AG09319 (cell line): ENCODE data around the gene UNC13D.
"Not testable (repeated sequence)": the region's sequence is repeated elsewhere in the genome, so short reads cannot be mapped to it uniquely, and the experiment has no call there.

ENCODE experiments used
- DNase-seq: peaks from one replicate; pipeline ENCODE4 v3.0.0-alpha.2; 2010; ENCODE audit warnings: low read depth; ENCODE audit errors: extremely low read depth
- CTCF ChIP-seq: IDR thresholded peaks from 2 replicates; pipeline ENCODE4 v1.5.1; 2011; ENCODE audit warnings: low read depth, mild to moderate bottlenecking, inconsistent platforms, low read length, moderate library complexity

UNC13D gene

DNA sequence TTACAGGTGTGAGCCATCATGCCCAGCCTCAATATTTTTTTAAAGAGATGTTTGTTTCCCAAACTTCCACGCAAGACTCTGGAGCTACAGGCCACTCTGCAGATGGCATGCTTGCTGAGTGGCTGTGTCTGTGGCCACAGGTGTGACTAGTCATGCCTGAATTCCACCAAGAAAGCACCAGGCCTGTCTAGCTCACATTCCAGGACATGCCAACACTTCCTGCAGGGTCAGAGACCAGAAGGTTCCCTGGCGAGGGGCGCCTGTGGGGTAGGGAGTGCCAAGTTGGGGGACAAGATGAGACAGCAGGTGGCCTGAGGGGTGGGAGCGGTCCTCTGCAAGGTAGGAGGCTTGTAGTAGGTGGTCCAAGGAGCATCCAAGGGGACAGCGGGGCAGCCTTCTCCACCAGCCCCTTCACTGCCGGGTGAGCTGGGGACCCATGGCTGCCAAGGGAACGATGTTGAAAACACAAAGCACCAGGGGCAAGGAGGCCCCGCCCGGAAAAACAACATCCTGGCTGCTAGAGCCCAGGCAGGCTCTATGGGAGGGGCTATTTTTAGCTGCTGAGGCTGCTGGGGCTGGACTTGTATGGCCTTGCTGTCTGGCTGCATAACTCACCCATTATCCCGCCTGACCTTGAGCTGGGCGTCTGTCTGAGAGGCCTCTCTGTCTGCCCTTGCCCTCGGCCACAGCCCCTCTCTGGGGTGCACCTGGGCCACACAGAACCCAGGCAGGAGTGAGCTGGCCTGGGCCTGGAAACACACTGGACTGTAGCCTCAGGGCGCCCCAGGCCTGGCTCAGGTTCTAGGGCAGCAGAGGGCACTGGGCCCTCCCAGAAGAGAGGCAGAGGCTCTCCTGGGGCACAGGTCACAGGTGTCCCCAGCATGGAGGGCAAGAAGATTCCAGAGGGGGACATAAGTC lies 28.5 kb upstream of the UNC13D start:
- TF ChIP-seq CTCF, result no peak
- peak; percentile 59 for DNase-seq

GRCh38 chr17:75870228-75870627 lies 26.0 kb upstream of the UNC13D start:
- not testable (repeated sequence) for DNase-seq

GRCh38 chr17:75869282-75870141 lies 25.3 kb upstream of the UNC13D start:
- DNase-seq, result no peak
- no peak for TF ChIP-seq CTCF

- not testable (repeated sequence) for DNase-seq
Observed at GRCh38 chr17:75868730-75869281, 24.6 kb upstream of the UNC13D start.

- DNase-seq, result not testable (repeated sequence)
Observed at GRCh38 chr17:75865404-75866188, 21.4 kb upstream of the UNC13D start.

GRCh38 chr17:75864887-75865286 lies 20.7 kb upstream of the UNC13D start:
- not testable (repeated sequence) for DNase-seq

DNA sequence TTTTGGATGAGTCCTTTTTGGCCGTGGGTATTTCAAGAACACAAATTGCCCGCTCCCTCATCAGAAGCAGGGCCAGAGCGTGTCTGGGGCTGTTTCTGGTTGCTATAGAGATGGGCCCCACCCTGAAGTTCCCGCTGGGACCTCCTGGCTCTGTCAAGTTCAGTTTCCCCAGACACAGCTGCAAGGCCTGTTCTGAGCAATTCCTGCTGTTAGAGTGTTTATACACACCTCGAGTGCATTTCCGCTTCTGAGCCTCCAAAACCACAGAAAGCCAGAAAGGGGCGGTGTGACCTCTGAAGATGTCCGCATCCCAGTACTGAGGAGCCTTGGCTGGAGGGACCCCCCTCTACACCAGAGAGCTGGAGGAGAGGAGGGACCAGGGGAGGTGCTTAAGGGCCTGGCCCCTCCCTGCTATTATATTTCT lies 20.3 kb upstream of the UNC13D start:
- DNase-seq, result peak; percentile 75
- TF ChIP-seq CTCF, result no peak

DNA sequence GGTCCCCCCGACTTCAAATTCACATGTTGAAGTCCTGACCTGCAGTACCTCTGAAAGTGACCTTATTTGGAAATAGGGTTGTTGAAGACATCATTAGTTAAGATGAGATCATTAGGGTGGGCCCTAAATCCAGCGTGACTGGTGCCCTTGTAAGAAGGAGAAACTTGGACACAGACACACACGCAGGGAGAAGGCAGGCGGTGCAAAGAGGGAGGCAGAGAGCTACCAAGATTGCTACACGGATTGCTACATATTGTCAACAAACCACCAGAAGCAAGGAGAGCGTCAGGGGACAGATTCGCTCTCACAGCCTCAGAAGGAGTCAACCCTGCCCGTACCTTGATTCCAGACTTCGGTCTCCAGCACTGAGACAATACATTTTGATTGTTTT lies 17.7 kb upstream of the UNC13D start:
- no peak for DNase-seq
- TF ChIP-seq CTCF, result no peak

- not testable (repeated sequence) for DNase-seq
Observed at GRCh38 chr17:75859358-75859757, 15.2 kb upstream of the UNC13D start.
